GM18511 (cell line): Measurements from ENCODE around the gene TTC9C.
A peak's percentile ranks its signal among the peaks of the same experiment; 100 is the strongest.
"Not testable (repeated sequence)": the region's sequence is repeated elsewhere in the genome, so short reads cannot be mapped to it uniquely, and the experiment has no call there.

Experiments used
- ATAC-seq: cut with Tn5 transposase; IDR thresholded peaks from one replicate; pipeline ENCODE4 v1.9.1; 2021; ENCODE audit warnings: mild to moderate bottlenecking, moderate library complexity; ENCODE audit not compliant: unreplicated experiment

TTC9C gene

GRCh38 chr11:62709247-62710000 is 18.9 kb upstream of the TTC9C start:
- peak; percentile 77 for ATAC-seq

- ATAC-seq: no peak
Measured at GRCh38 chr11:62710001-62710345, 18.3 kb upstream of the TTC9C start.

GRCh38 chr11:62712276-62712812 is 15.9 kb upstream of the TTC9C start:
- no peak for ATAC-seq

GRCh38 chr11:62712861-62713260 is 15.4 kb upstream of the TTC9C start:
- ATAC-seq: no peak

- no peak for ATAC-seq
Measured at GRCh38 chr11:62713343-62713742, 14.9 kb upstream of the TTC9C start.

- ATAC-seq: no peak
Measured at GRCh38 chr11:62715150-62716130, 12.8 kb upstream of the TTC9C start.

GRCh38 chr11:62716206-62716605 is 12.1 kb upstream of the TTC9C start:
- no peak for ATAC-seq

GRCh38 chr11:62716816-62717215 is 11.5 kb upstream of the TTC9C start:
- no peak for ATAC-seq

GRCh38 chr11:62719302-62719978 is 8.8 kb upstream of the TTC9C start:
- ATAC-seq: no peak

- ATAC-seq: no peak
Measured at GRCh38 chr11:62721994-62722393, 6.3 kb upstream of the TTC9C start.

GRCh38 chr11:62724171-62724570 is 4.1 kb upstream of the TTC9C start:
- no peak for ATAC-seq

- no peak for ATAC-seq
Measured at GRCh38 chr11:62725646-62726045, 2.6 kb upstream of the TTC9C start.

- ATAC-seq: peak; percentile 0
Measured at GRCh38 chr11:62726156-62726914, 2.0 kb upstream of the TTC9C start.

- no peak for ATAC-seq
Measured at GRCh38 chr11:62726915-62727164, 1.4 kb upstream of the TTC9C start.

GRCh38 chr11:62727165-62727871 is 968 bp upstream of the TTC9C start, which contains the start of gene HNRNPUL2:
Gene HNRNPUL2, minus strand, starts transcription at chr11:62727457. Its CDS starts 301 bp downstream, at chr11:62727156.
- ATAC-seq: peak; percentile 69

GRCh38 chr11:62727872-62728170 is 465 bp upstream of the TTC9C start:
- peak; percentile 63 for ATAC-seq

- not testable (repeated sequence) for ATAC-seq
Measured at GRCh38 chr11:62730076-62730475, 1.8 kb downstream of the TTC9C start.

GRCh38 chr11:62732830-62733229 is 4.5 kb downstream of the TTC9C start:
- ATAC-seq: no peak

GRCh38 chr11:62737196-62737595 is 8.9 kb downstream of the TTC9C start:
- ATAC-seq: no peak

- no peak for ATAC-seq
Measured at GRCh38 chr11:62747475-62748160, 19.3 kb downstream of the TTC9C start.
